ENCODE data around the gene USHBP1. TPM values are rescaled to one million over a fixed set of nuclear protein-coding genes. Genes with fewer than 3 reads are reported as not detected.

Gene USHBP1
- polyA plus RNA-seq, 1 experiment = not detected

- ChIA-PET CTCF (interaction anchor here (1.0 kb wide), 1 partner anchor 34 kb away, joined by 3 read pairs; no protein-coding TSS in a partner anchor), POLR2A (interaction anchor here (0.6 to 2.2 kb wide), 7 partner anchors 10 to 177 kb away, joined by 3 to 14 read pairs (median 6); partner anchors contain the start of genes BABAM1 and USE1)
- Histone ChIP-seq H3K27me3 (ENCODE audit: control insufficient read depth, insufficient read depth, low read length) (no peaks in the 10 kb centered on the region), H3K4me3 (ENCODE audit: low read depth, low read length) (peak within 1 kb of the TSS; percentile 82), H3K9me3 (ENCODE audit: control insufficient read depth, insufficient read depth, low read length) (no peaks in the 10 kb centered on the region; the same call in 1 of the 2 replicates), H3K27ac (ENCODE audit: low read depth, low read length) (peak within 1 kb of the TSS; percentile 47)
- no peak for TF ChIP-seq CTCF (IDR thresholded peaks at IDR 0.05; ENCODE audit: low read depth, low read length)
- peak; percentile 92 for DNase-seq (ENCODE audit: low read depth, low spot score)
Measured at GRCh38 chr19:17226002-17226933, 38.3 kb downstream of the USHBP1 start, which contains the start of gene OCEL1. OCEL1 (plus strand) TSS chr19:17226226; CDS start chr19:17226248, 22 bp downstream.

- TF ChIP-seq CTCF (IDR thresholded peaks at IDR 0.05; ENCODE audit: low read depth, low read length) = no peak
- CTCF ChIA-PET = no interaction called here
Measured at GRCh38 chr19:17225053-17225452, 39.5 kb downstream of the USHBP1 start.

DNA sequence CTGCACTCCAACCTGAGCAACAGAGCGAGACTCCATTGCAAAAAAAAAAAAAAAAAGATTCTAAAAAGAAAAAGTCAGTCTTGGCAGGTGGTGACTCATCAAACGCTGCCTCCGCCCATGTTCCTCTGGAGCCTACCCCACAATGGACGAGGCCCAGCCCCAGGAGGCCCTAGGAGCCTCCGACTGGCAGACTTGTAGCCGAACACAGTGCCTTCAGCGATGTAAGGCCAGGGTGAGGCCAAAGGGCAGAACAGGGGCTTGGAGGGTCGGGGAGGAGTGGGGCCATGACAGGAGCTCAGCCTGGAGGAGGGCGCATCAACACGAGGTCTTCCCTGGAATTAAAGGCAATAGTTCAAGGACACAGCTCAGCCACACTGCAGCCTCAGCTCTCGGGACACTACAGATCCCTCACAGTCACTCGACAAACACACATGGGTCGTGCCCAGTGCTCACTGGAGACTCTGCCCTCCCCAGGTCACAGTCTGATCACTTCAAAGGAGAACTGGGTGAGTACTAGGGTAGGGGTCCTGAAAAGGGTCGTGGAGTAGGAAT, 44.3 kb downstream of the USHBP1 start:
- no peak overlapping the region for H3K4me3 ChIP-seq (ENCODE audit: low read depth, low read length)
- TF ChIP-seq CTCF (IDR thresholded peaks at IDR 0.05; ENCODE audit: low read depth, low read length) = no peak
- no peak overlapping the region for H3K27ac ChIP-seq (ENCODE audit: low read depth, low read length)
- no peaks in the 10 kb centered on the region for H3K9me3 ChIP-seq (ENCODE audit: control insufficient read depth, insufficient read depth, low read length)
- no peak for DNase-seq (ENCODE audit: low read depth, low spot score)
- CTCF ChIA-PET = no interaction called here
- POLR2A ChIA-PET = no interaction called here
- H3K27me3 ChIP-seq (ENCODE audit: control insufficient read depth, insufficient read depth, low read length) = no peaks in the 10 kb centered on the region

More at GRCh38 chr19:17225053-17225452, 39.5 kb downstream of the USHBP1 start:
- Histone ChIP-seq H3K4me3 (ENCODE audit: low read depth, low read length) (no peak overlapping the region), H3K27me3 (ENCODE audit: control insufficient read depth, insufficient read depth, low read length) (no peaks in the 10 kb centered on the region), H3K27ac (ENCODE audit: low read depth, low read length) (no peak overlapping the region), H3K9me3 (ENCODE audit: control insufficient read depth, insufficient read depth, low read length) (no peaks in the 10 kb centered on the region; the same call in 1 of the 2 replicates)
- no peak for DNase-seq (ENCODE audit: low read depth, low spot score)
- POLR2A ChIA-PET = interaction anchor here (0.6 kb wide), 2 partner anchors 9 to 125 kb away, joined by 4 to 6 read pairs; no protein-coding TSS in a partner anchor

GRCh38 chr19:17219286-17219685, 45.3 kb downstream of the USHBP1 start:
- no peak for DNase-seq (ENCODE audit: low read depth, low spot score)
- ChIA-PET POLR2A (no interaction called here), CTCF (no interaction called here)
- no peak for TF ChIP-seq CTCF (IDR thresholded peaks at IDR 0.05; ENCODE audit: low read depth, low read length)
- Histone ChIP-seq H3K27ac (ENCODE audit: low read depth, low read length) (no peak overlapping the region), H3K27me3 (ENCODE audit: control insufficient read depth, insufficient read depth, low read length) (no peaks in the 10 kb centered on the region), H3K4me3 (ENCODE audit: low read depth, low read length) (no peak overlapping the region), H3K9me3 (ENCODE audit: control insufficient read depth, insufficient read depth, low read length) (no peaks in the 10 kb centered on the region)
